MG63 (cell line): Measurements from ENCODE around the gene POTEI. TPM values are rescaled to one million over a fixed set of nuclear protein-coding genes. Genes with fewer than 3 reads are reported as not detected.
"Not testable (repeated sequence)": the region's sequence is repeated elsewhere in the genome, so short reads cannot be mapped to it uniquely, and the experiment has no call there.

Experiments
- DNase-seq: peaks from one replicate; pipeline ENCODE4 v3.0.0-alpha.2; 2020
- H3K27me3 ChIP-seq: fragments of 250-450 bp; sonication (Bioruptor Pico); 2 replicates; pipeline ENCODE4 v1.5.1; 2020; ENCODE audit warnings: mild to moderate bottlenecking, moderate library complexity
- H3K36me3 ChIP-seq: fragments of 250-450 bp; sonication (Bioruptor Pico); 2 replicates; pipeline ENCODE4 v1.5.1; 2020; ENCODE audit warnings: mild to moderate bottlenecking, moderate library complexity
- H3K4me3 ChIP-seq: fragments of 250-450 bp; sonication (Bioruptor Pico); 2 replicates; pipeline ENCODE4 v1.5.1; 2020; ENCODE audit warnings: mild to moderate bottlenecking, moderate library complexity
- H3K9me3 ChIP-seq: fragments of 250-450 bp; sonication (Bioruptor Pico); 2 replicates; pipeline ENCODE4 v1.5.1; 2020; ENCODE audit warnings: mild to moderate bottlenecking, moderate library complexity
- total RNA-seq: library from RNA; depleted of rRNA; stranded (reverse); fragments of >200 nt; shearing (Covaris generic); gene quantifications from 2 replicates; pipeline ENCODE4 v1.2.3, GENCODE V29; 2014; ENCODE audit warnings: low replicate concordance; rRNA removed

The POTEI gene
- 0.10 and 0.13 TPM in 2 replicates for total RNA-seq

DNA sequence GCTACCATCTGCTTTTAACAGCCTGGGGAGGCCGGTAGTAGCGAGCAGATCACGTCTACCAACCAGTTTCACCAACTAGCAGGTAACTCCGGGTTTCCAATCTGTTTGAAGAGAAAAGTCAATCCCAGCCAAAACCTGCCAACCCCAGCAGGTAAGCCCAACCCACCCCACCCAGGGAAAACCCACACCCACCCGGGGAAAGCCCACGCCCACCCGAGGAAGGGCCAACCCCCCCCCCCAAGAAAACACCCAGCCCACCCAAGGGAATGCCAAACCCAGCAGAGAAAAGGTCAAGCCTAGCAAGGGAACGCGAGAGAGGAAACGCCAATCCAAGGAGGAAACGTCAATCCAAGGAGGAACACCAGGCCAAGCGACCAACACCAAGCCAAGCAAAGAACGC is at the start of gene POTEI:
Gene POTEI, minus strand, starts transcription at position 101 of the 400 bp plus-strand sequence. Its CDS starts 93 bp downstream, at position 8.
- DNase-seq = not testable (repeated sequence)

GRCh38 chr2:130556441-130556840 is 47.3 kb upstream of the POTEI start:
- not testable (repeated sequence) for H3K27me3 ChIP-seq, H3K4me3 ChIP-seq, H3K9me3 ChIP-seq, DNase-seq, H3K36me3 ChIP-seq

More for the DNA sequence above, at the start of gene POTEI:
- H3K4me3 ChIP-seq, H3K9me3 ChIP-seq, H3K36me3 ChIP-seq, H3K27me3 ChIP-seq: not testable (repeated sequence)

GRCh38 chr2:130554178-130554577 is 45.0 kb upstream of the POTEI start:
- H3K27me3 ChIP-seq, H3K4me3 ChIP-seq, DNase-seq, H3K36me3 ChIP-seq, H3K9me3 ChIP-seq: not testable (repeated sequence)

- DNase-seq, H3K4me3 ChIP-seq, H3K9me3 ChIP-seq, H3K27me3 ChIP-seq, H3K36me3 ChIP-seq: not testable (repeated sequence)
Measured at GRCh38 chr2:130549475-130549874, 40.3 kb upstream of the POTEI start.

GRCh38 chr2:130548418-130548817 is 39.3 kb upstream of the POTEI start:
- H3K9me3 ChIP-seq, DNase-seq, H3K27me3 ChIP-seq, H3K4me3 ChIP-seq, H3K36me3 ChIP-seq: not testable (repeated sequence)

GRCh38 chr2:130544978-130545377 is 35.9 kb upstream of the POTEI start:
- not testable (repeated sequence) for H3K9me3 ChIP-seq, DNase-seq, H3K36me3 ChIP-seq, H3K4me3 ChIP-seq, H3K27me3 ChIP-seq

GRCh38 chr2:130543785-130544528 is 34.8 kb upstream of the POTEI start:
- DNase-seq, H3K36me3 ChIP-seq, H3K9me3 ChIP-seq, H3K4me3 ChIP-seq, H3K27me3 ChIP-seq: not testable (repeated sequence)

DNA sequence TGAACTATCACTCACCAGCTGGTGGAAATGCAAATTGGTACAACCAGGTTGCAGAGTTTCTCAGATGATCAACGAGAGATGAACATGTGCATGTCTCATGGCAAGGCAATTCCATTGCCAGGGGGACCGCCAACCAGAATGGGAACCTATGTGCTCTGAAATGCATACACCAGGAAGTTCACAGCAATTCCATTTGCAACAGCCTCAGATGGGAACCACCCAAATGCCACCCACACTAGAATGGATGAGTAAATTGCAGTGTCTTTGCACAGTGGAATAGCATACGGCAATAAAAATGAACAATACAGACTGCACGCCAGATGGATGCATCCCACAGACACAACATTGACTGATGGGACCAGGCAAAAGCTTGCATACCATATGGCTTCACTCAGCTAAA is 33.7 kb upstream of the POTEI start:
- H3K4me3 ChIP-seq, H3K27me3 ChIP-seq: not testable (repeated sequence)

DNA sequence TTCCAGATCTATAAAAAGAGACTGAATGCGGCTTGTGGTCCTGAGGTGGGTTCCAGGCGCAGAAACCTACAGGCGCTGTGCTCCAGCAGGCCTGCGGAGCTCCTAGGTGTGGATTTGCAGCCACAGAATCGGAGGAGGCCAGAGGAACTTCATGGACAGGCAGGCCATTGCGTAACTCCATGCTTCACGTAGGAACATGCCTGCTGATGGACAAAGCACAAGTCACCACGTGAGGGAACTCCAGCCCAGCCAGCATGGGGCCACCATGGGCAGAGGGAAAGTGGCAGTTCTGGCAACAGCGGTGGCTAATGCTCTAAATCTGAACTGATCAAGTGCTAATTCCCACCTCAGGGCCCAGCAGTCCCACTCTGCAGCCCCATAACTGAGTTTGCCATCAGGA is 29.1 kb upstream of the POTEI start:
- not testable (repeated sequence) for H3K9me3 ChIP-seq, H3K36me3 ChIP-seq, H3K4me3 ChIP-seq, H3K27me3 ChIP-seq, DNase-seq

More for the DNA sequence above, 33.7 kb upstream of the POTEI start:
- H3K36me3 ChIP-seq, H3K9me3 ChIP-seq, DNase-seq: not testable (repeated sequence)

GRCh38 chr2:130536654-130537053 is 27.5 kb upstream of the POTEI start:
- H3K9me3 ChIP-seq, H3K36me3 ChIP-seq, H3K27me3 ChIP-seq, H3K4me3 ChIP-seq, DNase-seq: not testable (repeated sequence)

DNA sequence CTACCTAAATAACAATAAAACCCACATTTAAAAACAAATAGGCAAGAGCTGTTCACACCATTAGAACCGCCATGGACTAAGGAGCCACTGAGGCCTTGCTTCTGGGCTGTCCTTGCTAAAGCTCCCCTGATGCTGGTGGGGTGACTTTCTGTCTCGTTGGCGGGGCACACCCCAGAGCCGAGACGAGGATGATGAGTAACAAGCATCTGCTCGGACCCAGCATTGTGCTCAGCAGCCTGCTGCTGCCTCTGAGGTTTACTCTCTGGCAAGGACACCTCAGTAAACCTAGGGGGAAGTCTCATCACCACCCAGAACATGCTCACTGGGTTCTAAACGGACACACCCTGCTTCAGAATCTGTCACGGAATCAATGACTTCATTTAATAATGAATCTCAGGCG is 22.5 kb upstream of the POTEI start:
- not testable (repeated sequence) for H3K9me3 ChIP-seq, H3K4me3 ChIP-seq, H3K27me3 ChIP-seq, H3K36me3 ChIP-seq, DNase-seq

DNA sequence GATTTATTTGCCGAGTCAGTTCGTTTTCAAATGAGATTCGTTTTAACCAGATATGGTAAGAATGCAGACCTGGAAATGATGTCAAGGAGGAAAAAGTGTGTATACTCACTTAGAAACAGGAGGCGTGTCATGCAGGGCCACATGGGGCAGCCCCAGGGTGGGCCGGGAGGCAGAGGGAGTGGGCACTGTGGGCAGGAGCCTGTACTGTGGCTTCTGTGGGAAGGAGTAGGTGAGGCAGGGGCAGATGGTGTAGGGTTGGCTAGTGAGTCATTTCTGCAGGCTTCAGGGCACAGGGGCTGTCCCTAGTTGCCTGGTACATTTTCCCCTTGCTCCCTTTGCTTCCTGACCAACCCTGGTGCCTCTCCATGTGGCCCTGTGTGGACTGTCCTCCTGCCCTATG is 22.1 kb upstream of the POTEI start:
- H3K36me3 ChIP-seq, H3K4me3 ChIP-seq, H3K9me3 ChIP-seq, DNase-seq, H3K27me3 ChIP-seq: not testable (repeated sequence)

GRCh38 chr2:130530212-130530611 is 21.1 kb upstream of the POTEI start:
- H3K9me3 ChIP-seq, DNase-seq, H3K4me3 ChIP-seq, H3K36me3 ChIP-seq, H3K27me3 ChIP-seq: not testable (repeated sequence)

DNA sequence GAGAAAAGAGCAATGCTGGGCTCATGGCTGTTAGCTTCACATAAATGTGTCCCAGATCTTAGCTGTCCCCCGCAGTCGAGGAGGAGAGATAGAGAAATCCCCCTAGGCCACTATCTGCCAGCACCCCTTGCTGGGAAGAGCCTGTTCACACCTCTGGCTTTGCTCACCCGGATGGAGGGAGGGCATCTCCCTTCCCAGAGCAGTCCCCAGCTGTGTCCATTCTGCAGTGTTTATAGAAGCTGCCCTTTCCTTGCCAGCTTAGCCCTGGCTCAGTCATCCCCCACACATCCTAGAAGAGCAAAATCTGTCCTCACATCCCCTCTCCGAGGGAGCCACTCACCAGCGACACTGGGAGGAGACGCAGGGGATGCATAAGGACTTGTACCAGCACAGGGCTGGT is 20.4 kb upstream of the POTEI start:
- H3K27me3 ChIP-seq, H3K9me3 ChIP-seq, H3K4me3 ChIP-seq, DNase-seq, H3K36me3 ChIP-seq: not testable (repeated sequence)

- not testable (repeated sequence) for DNase-seq, H3K9me3 ChIP-seq, H3K36me3 ChIP-seq, H3K27me3 ChIP-seq, H3K4me3 ChIP-seq
Measured at GRCh38 chr2:130527365-130527967, 18.3 kb upstream of the POTEI start.

DNA sequence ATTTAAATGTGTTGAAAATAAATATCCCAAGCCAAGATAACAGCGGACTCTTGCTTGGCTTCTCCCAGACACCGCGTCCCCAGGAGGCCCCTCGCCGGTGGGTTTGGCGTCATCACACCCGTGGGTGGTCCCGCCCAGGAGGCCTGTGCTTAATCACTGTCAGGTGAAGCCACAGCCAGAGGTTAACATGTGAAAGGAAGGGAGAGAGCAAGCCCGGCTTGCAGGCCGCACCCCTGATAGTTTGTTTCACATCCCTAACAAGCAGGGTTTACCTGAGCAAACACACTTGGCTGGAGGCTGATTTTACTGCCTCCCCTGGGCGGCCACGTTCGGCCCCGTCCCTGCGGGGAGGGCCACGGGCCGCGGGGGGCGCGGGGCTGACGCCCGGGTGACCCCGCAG is 13.3 kb upstream of the POTEI start:
- H3K4me3 ChIP-seq, H3K27me3 ChIP-seq, H3K36me3 ChIP-seq, H3K9me3 ChIP-seq, DNase-seq: not testable (repeated sequence)

DNA sequence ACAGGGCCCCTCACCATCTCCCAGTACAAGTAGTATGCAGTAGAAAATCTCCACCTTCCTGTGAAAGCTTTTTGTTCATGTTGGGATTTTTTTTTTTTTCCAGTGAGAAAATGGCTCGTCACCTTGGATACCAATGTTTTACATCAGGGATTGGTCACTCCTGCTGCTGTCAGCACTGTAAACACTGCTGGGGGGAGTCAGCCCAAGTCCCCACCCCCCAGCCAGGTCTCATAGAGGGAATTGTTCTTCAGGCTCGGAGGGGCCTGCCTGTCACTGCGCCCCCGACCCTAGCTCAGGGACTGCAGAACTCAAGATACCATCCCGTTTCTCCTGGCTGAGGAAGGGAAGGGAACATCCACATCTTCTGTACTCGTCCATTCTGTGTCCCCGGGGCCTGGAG is 11.9 kb upstream of the POTEI start, which contains the start of gene CFC1B:
Gene CFC1B, plus strand, starts transcription at position 231 of the 400 bp plus-strand sequence. CDS start 263 bp downstream, outside the sequence.
- DNase-seq, H3K4me3 ChIP-seq, H3K27me3 ChIP-seq, H3K36me3 ChIP-seq, H3K9me3 ChIP-seq: not testable (repeated sequence)

GRCh38 chr2:130518516-130519106 is 9.5 kb upstream of the POTEI start:
- H3K36me3 ChIP-seq, DNase-seq, H3K4me3 ChIP-seq, H3K9me3 ChIP-seq, H3K27me3 ChIP-seq: not testable (repeated sequence)
